HEK293 (cell line): ENCODE data around the gene EEF1AKMT4.

Experiments used
- CTCF ChIA-PET: fragments of 350-600 bp; formaldehyde crosslinking; extraction: SDS; loops from one replicate; lab custom pipeline; 2021; ENCODE audit warnings: antibody characterized with exemption; lab: Yijun Ruan, JAX
- POLR2A ChIA-PET: fragments of 300-600 bp; formaldehyde crosslinking; extraction: SDS; loops from one replicate; lab custom pipeline; 2020; ENCODE audit warnings: antibody characterized with exemption, inconsistent platforms; lab: Yijun Ruan, JAX
- H3K27ac ChIP-seq: fragments of 200-500 bp; sonication (Bioruptor generic); 2 replicates; pipeline ENCODE4 v1.5.1; 2014; ENCODE audit warnings: low read depth, low read length, control low read depth, inconsistent platforms; ENCODE audit errors: extremely low read depth
- H3K36me3 ChIP-seq, 2 experiments: fragments of 200-500 bp in 1 of 2; sonication (Bioruptor generic) in 1 of 2; 1 replicate in 1 of 2; 2 replicates in 1 of 2; pipeline ENCODE4 v1.5.1; 2014 to 2017; ENCODE audit warnings: inconsistent platforms in 2 of 2, low read length in 2 of 2; ENCODE audit not compliant: control insufficient read depth in 2 of 2, insufficient read depth in 1 of 2
- H3K4me1 ChIP-seq: fragments of 200-500 bp; sonication (Bioruptor generic); 2 replicates; pipeline ENCODE4 v1.5.1; 2014; ENCODE audit warnings: mild to moderate bottlenecking, low read length, inconsistent platforms; ENCODE audit not compliant: control insufficient read depth, insufficient read depth
- H3K4me3 ChIP-seq: 2 replicates; pipeline ENCODE4 v1.5.1; 2011; ENCODE audit warnings: low read depth, mild to moderate bottlenecking, control low read depth, low read length, moderate library complexity
- H3K9me3 ChIP-seq: fragments of 200-500 bp; sonication (Bioruptor generic); 2 replicates; pipeline ENCODE4 v1.5.1; 2014; ENCODE audit warnings: low read depth, low read length, inconsistent platforms; ENCODE audit not compliant: control insufficient read depth, insufficient read depth
- FEZF1 ChIP-seq: fragments of 450-650 bp; formaldehyde crosslinking; IDR thresholded peaks from 2 replicates; pipeline ENCODE4 v1.5.1; 2016; ENCODE audit warnings: missing biosample characterization, missing genetic modification characterization
- HOXD13 ChIP-seq: sonication (generic); formaldehyde crosslinking; IDR thresholded peaks from 2 replicates; pipeline ENCODE4 v1.8.0; 2022; ENCODE audit warnings: missing genetic modification reagents, borderline replicate concordance
- KLF10 ChIP-seq: fragments of 450-650 bp; IDR thresholded peaks from 2 replicates; pipeline ENCODE4 v1.5.1; 2018; ENCODE audit warnings: missing biosample characterization, mild to moderate bottlenecking, missing genetic modification characterization
- MZF1 ChIP-seq: fragments of 450-650 bp; formaldehyde crosslinking; IDR thresholded peaks from 2 replicates; pipeline ENCODE4 v1.5.1; 2017; ENCODE audit warnings: missing biosample characterization, missing genetic modification characterization, borderline replicate concordance
- REPIN1 ChIP-seq: fragments of 450-650 bp; formaldehyde crosslinking; IDR thresholded peaks from 2 replicates; pipeline ENCODE4 v1.5.1; 2017; ENCODE audit warnings: missing biosample characterization, missing genetic modification characterization, low read depth
- ZBTB1 ChIP-seq: fragments of 450-650 bp; formaldehyde crosslinking; IDR thresholded peaks from 2 replicates; pipeline ENCODE4 v1.5.1; 2016; ENCODE audit warnings: missing biosample characterization, missing genetic modification characterization
- ZBTB48 ChIP-seq: fragments of 450-650 bp; formaldehyde crosslinking; IDR thresholded peaks from 2 replicates; pipeline ENCODE4 v1.5.1; 2016; ENCODE audit warnings: missing biosample characterization, missing genetic modification characterization
- ZBTB8A ChIP-seq: fragments of 450-650 bp; formaldehyde crosslinking; IDR thresholded peaks from 2 replicates; pipeline ENCODE4 v1.5.1; 2016; ENCODE audit warnings: missing biosample characterization, missing genetic modification characterization
- ZEB2 ChIP-seq: fragments of 450-650 bp; formaldehyde crosslinking; IDR thresholded peaks from 2 replicates; pipeline ENCODE4 v1.5.1; 2016; ENCODE audit warnings: missing biosample characterization, missing genetic modification characterization
- ZNF146 ChIP-seq: fragments of 450-650 bp; formaldehyde crosslinking; IDR thresholded peaks from 2 replicates; pipeline ENCODE4 v1.5.1; 2016; ENCODE audit warnings: missing biosample characterization, missing genetic modification characterization
- ZNF202 ChIP-seq: fragments of 450-650 bp; formaldehyde crosslinking; IDR thresholded peaks from 2 replicates; pipeline ENCODE4 v1.5.1; 2016; ENCODE audit warnings: missing biosample characterization, missing genetic modification characterization, borderline replicate concordance
- ZNF211 ChIP-seq: fragments of 450-650 bp; formaldehyde crosslinking; IDR thresholded peaks from 2 replicates; pipeline ENCODE4 v1.5.1; 2016; ENCODE audit warnings: low read depth, missing biosample characterization, missing genetic modification characterization
- ZNF354C ChIP-seq: fragments of 450-650 bp; formaldehyde crosslinking; IDR thresholded peaks from 2 replicates; pipeline ENCODE4 v1.5.1; 2016; ENCODE audit warnings: missing biosample characterization, missing genetic modification characterization, low read depth, borderline replicate concordance
- ZNF416 ChIP-seq: fragments of 450-650 bp; formaldehyde crosslinking; IDR thresholded peaks from 2 replicates; pipeline ENCODE4 v1.5.1; 2016; ENCODE audit warnings: missing biosample characterization, missing genetic modification characterization
- ZNF423 ChIP-seq: fragments of 450-650 bp; formaldehyde crosslinking; IDR thresholded peaks from 2 replicates; pipeline ENCODE4 v1.5.1; 2016; ENCODE audit warnings: missing biosample characterization, missing genetic modification characterization
- ZNF473 ChIP-seq: fragments of 450-650 bp; formaldehyde crosslinking; IDR thresholded peaks from 2 replicates; pipeline ENCODE4 v1.5.1; 2017; ENCODE audit warnings: missing biosample characterization, missing genetic modification characterization
- ZNF701 ChIP-seq: fragments of 450-650 bp; formaldehyde crosslinking; IDR thresholded peaks from 2 replicates; pipeline ENCODE4 v1.5.1; 2016; ENCODE audit warnings: missing biosample characterization, missing genetic modification characterization
- ZSCAN16 ChIP-seq: fragments of 450-650 bp; formaldehyde crosslinking; IDR thresholded peaks from 2 replicates; pipeline ENCODE4 v1.5.1; 2016; ENCODE audit warnings: missing biosample characterization, missing genetic modification characterization
- ZSCAN23 ChIP-seq: fragments of 450-650 bp; formaldehyde crosslinking; IDR thresholded peaks from 2 replicates; pipeline ENCODE4 v1.5.1; 2016; ENCODE audit warnings: missing biosample characterization, missing genetic modification characterization
- TF ChIP-seq, protein P1 (sequence below): fragments of 450-650 bp; formaldehyde crosslinking; conservative IDR thresholded peaks from 2 replicates; pipeline ENCODE4 v1.5.1; 2016; ENCODE audit warnings: low read depth, missing biosample characterization, missing genetic modification characterization
- TF ChIP-seq, protein P2 (sequence below): fragments of 450-650 bp; formaldehyde crosslinking; IDR thresholded peaks from 2 replicates; pipeline ENCODE4 v1.5.1; 2016; ENCODE audit warnings: missing biosample characterization, missing genetic modification characterization
- TF ChIP-seq, protein P3 (sequence below): fragments of 450-650 bp; formaldehyde crosslinking; IDR thresholded peaks from 2 replicates; pipeline ENCODE4 v1.5.1; 2017; ENCODE audit warnings: missing biosample characterization, missing genetic modification characterization
- TF ChIP-seq, protein P4 (sequence below): fragments of 450-650 bp; formaldehyde crosslinking; IDR thresholded peaks from 2 replicates; pipeline ENCODE4 v1.5.1; 2016; ENCODE audit warnings: missing biosample characterization, missing genetic modification characterization
- TF ChIP-seq, protein P5 (sequence below): fragments of 450-650 bp; formaldehyde crosslinking; IDR thresholded peaks from 2 replicates; pipeline ENCODE4 v1.5.1; 2016; ENCODE audit warnings: missing biosample characterization, missing genetic modification characterization

Gene EEF1AKMT4

DNA sequence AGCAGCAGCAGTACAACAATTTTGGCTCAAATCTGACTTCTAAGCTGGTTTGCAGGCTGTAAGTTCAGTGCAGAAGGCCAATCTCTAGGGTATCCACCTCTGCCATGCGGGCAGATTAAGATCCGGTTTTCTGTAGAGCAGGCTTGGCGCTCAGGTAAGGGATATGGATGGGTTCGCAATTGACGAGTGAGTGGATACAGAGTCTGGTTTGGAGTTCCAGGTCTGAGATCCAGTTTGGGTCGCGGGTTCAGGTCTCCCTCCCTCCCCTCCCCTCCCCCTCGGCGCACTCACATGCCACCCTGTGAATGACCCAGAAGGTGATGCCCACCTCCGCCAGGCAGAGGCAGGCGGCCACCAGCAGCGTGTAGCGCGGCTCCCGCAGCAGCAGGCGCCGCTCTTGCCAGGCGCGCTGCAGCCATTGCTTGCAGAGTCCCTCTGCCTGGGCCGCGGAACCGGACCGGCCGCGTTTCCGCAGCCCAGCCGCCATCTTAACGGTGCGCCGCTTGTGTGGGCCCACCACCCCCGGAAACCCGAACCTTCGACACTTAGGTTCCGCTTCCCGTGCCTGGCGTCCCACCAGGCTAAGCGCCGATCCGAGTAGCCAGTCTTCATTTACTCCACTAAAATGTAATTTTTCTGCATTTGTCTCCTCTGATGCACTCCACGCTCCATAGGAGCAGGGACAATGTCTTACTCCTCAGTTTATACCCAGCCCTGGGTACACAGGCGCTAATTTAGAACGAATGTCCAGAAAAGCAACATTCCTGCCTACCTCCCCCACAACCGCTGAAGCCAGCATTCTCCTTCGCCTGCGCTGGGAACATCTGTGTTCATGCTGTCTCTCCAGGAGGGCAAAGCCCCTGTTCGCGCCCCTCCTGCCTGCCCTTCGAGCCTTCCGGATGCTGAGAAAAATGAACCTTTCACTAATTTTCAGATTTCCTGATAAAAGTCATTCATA, 739 bp upstream of the EEF1AKMT4 start, which contains the start of gene ALG3 (continued):
- TF ChIP-seq, protein P1, sequence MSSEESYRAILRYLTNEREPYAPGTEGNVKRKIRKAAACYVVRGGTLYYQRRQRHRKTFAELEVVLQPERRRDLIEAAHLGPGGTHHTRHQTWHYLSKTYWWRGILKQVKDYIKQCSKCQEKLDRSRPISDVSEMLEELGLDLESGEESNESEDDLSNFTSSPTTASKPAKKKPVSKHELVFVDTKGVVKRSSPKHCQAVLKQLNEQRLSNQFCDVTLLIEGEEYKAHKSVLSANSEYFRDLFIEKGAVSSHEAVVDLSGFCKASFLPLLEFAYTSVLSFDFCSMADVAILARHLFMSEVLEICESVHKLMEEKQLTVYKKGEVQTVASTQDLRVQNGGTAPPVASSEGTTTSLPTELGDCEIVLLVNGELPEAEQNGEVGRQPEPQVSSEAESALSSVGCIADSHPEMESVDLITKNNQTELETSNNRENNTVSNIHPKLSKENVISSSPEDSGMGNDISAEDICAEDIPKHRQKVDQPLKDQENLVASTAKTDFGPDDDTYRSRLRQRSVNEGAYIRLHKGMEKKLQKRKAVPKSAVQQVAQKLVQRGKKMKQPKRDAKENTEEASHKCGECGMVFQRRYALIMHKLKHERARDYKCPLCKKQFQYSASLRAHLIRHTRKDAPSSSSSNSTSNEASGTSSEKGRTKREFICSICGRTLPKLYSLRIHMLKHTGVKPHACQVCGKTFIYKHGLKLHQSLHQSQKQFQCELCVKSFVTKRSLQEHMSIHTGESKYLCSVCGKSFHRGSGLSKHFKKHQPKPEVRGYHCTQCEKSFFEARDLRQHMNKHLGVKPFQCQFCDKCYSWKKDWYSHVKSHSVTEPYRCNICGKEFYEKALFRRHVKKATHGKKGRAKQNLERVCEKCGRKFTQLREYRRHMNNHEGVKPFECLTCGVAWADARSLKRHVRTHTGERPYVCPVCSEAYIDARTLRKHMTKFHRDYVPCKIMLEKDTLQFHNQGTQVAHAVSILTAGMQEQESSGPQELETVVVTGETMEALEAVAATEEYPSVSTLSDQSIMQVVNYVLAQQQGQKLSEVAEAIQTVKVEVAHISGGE (tag by site-specific recombination): peak; percentile 99
- no peak for TF ChIP-seq ZBTB8A (tag by site-specific recombination)
- TF ChIP-seq ZNF416 (tag by site-specific recombination): no peak
- TF ChIP-seq KLF10 (tag by site-specific recombination): no peak; the same call in 1 of the 2 replicates
- peak; percentile 28; the same call in 1 of the 2 replicates for TF ChIP-seq ZBTB48 (tag by site-specific recombination)
- TF ChIP-seq ZNF211 (tag by site-specific recombination): no peak
- no peak for TF ChIP-seq ZSCAN23
- TF ChIP-seq ZBTB1 (tag by site-specific recombination): no peak
- TF ChIP-seq ZNF473 (tag by site-specific recombination): no peak
- TF ChIP-seq ZNF354C: no peak
- no peak for TF ChIP-seq ZNF423 (tag by site-specific recombination)
- TF ChIP-seq MZF1 (tag by site-specific recombination): no peak
- TF ChIP-seq HOXD13 (CRISPR knock-in tag): no peak

DNA sequence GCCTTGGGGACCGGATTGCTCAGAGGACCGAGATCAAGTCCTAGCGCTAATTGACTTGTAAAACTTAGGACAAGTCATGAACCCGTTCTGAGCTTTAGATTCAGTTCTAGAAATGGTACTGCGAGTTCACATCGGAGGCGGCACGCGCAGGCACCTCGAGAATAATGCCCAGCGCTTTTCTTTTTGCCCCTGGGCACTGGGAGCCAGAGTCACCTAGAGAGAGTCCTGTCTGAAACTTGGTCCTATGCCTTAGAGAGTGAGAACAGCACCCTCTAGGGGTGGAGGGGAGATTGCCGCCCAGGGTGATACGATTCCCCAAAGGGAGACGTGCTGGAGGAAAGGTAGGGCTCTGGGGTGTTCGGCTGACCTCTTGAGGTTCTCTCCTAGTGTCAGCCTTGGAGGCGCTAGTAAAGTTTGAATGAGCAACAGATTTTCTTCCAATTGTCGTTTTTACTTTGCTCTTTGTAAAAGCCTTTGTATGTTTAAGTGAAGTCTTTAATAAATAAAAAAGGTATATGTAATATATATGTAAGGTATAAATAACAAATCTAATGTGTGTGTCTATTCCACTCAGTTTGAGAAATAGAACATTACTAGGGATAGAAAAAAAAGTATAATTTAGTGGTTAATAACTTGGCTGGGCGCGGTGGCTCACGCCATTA, 826 bp downstream of the EEF1AKMT4 start:
- ChIA-PET CTCF (interaction anchor here (0.5 to 1.5 kb wide), 27 partner anchors 9 to 765 kb away, joined by 3 to 6 read pairs (median 3); partner anchors contain the start of genes CAMK2N2, PARL and VWA5B2), POLR2A (interaction anchor here (0.8 to 1.0 kb wide), 3 partner anchors 9 to 73 kb away, joined by 3 to 4 read pairs (median 3); partner anchors contain the start of gene ABCF3)
- Histone ChIP-seq H3K4me3 (peak overlapping the region; percentile 96), H3K9me3 (no peaks in the 10 kb centered on the region), H3K27ac (peak overlapping the region; percentile 58; the same call in 1 of the 2 replicates), H3K36me3 (peaks cover 0 to 8% of the 10 kb centered on the region in 2 experiments; a peak in 1 of 3 replicates), H3K4me1 (no peaks in the 10 kb centered on the region)
- no peak for TF ChIP-seq ZEB2 (tag by site-specific recombination)
- TF ChIP-seq, protein P2, sequence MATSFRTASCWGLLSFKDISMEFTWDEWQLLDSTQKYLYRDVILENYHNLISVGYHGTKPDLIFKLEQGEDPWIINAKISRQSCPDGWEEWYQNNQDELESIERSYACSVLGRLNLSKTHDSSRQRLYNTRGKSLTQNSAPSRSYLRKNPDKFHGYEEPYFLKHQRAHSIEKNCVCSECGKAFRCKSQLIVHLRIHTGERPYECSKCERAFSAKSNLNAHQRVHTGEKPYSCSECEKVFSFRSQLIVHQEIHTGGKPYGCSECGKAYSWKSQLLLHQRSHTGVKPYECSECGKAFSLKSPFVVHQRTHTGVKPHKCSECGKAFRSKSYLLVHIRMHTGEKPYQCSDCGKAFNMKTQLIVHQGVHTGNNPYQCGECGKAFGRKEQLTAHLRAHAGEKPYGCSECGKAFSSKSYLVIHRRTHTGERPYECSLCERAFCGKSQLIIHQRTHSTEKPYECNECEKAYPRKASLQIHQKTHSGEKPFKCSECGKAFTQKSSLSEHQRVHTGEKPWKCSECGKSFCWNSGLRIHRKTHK: no peak
- TF ChIP-seq ZNF423 (tag by site-specific recombination): 0 out of 2 replicates have a peak, but pooled peaks have one; percentile 16
- TF ChIP-seq, protein P3, sequence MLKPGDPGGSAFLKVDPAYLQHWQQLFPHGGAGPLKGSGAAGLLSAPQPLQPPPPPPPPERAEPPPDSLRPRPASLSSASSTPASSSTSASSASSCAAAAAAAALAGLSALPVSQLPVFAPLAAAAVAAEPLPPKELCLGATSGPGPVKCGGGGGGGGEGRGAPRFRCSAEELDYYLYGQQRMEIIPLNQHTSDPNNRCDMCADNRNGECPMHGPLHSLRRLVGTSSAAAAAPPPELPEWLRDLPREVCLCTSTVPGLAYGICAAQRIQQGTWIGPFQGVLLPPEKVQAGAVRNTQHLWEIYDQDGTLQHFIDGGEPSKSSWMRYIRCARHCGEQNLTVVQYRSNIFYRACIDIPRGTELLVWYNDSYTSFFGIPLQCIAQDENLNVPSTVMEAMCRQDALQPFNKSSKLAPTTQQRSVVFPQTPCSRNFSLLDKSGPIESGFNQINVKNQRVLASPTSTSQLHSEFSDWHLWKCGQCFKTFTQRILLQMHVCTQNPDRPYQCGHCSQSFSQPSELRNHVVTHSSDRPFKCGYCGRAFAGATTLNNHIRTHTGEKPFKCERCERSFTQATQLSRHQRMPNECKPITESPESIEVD (tag by site-specific recombination): no peak
- TF ChIP-seq ZNF354C: no peak
- TF ChIP-seq, protein P4, sequence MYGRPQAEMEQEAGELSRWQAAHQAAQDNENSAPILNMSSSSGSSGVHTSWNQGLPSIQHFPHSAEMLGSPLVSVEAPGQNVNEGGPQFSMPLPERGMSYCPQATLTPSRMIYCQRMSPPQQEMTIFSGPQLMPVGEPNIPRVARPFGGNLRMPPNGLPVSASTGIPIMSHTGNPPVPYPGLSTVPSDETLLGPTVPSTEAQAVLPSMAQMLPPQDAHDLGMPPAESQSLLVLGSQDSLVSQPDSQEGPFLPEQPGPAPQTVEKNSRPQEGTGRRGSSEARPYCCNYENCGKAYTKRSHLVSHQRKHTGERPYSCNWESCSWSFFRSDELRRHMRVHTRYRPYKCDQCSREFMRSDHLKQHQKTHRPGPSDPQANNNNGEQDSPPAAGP: no peak
- no peak for TF ChIP-seq FEZF1 (tag by site-specific recombination)
- TF ChIP-seq ZSCAN16 (tag by site-specific recombination): no peak
- TF ChIP-seq ZNF202 (tag by site-specific recombination): no peak
- TF ChIP-seq, protein P5, sequence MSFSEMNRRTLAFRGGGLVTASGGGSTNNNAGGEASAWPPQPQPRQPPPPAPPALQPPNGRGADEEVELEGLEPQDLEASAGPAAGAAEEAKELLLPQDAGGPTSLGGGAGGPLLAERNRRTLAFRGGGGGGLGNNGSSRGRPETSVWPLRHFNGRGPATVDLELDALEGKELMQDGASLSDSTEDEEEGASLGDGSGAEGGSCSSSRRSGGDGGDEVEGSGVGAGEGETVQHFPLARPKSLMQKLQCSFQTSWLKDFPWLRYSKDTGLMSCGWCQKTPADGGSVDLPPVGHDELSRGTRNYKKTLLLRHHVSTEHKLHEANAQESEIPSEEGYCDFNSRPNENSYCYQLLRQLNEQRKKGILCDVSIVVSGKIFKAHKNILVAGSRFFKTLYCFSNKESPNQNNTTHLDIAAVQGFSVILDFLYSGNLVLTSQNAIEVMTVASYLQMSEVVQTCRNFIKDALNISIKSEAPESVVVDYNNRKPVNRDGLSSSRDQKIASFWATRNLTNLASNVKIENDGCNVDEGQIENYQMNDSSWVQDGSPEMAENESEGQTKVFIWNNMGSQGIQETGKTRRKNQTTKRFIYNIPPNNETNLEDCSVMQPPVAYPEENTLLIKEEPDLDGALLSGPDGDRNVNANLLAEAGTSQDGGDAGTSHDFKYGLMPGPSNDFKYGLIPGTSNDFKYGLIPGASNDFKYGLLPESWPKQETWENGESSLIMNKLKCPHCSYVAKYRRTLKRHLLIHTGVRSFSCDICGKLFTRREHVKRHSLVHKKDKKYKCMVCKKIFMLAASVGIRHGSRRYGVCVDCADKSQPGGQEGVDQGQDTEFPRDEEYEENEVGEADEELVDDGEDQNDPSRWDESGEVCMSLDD (tag by site-specific recombination): no peak
- TF ChIP-seq ZNF146 (tag by site-specific recombination): no peak
- no peak for TF ChIP-seq REPIN1 (tag by site-specific recombination)
- TF ChIP-seq ZNF701 (tag by site-specific recombination): no peak
